ENCODE measurements around the gene LCLAT1.

Gene LCLAT1

GRCh38 chr2:30484995-30485394, 37.9 kb downstream of the LCLAT1 start:
- Histone ChIP-seq H3K79me2 (ENCODE audit: insufficient read depth, low read length) (no peaks in the 10 kb centered on the region), H4K20me1 (ENCODE audit: low read depth, low read length) (0 out of 2 replicates have a peak, but pooled peaks cover 5% of the 10 kb centered on the region), H3K36me3 (ENCODE audit: low read length) (no peaks in the 10 kb centered on the region), H3K27me3 (ENCODE audit: low read length) (no peaks in the 10 kb centered on the region), H3K9me2 (replicated peaks; ENCODE audit: insufficient read depth, low read length) (no peaks in the 10 kb centered on the region), H3K9ac (ENCODE audit: low read length) (no peak overlapping the region), H3K9me3 (ENCODE audit: insufficient read depth, low read length) (no peaks in the 10 kb centered on the region), H2AFZ (ENCODE audit: low read depth, low read length, severe bottlenecking) (no peak overlapping the region), H3K4me3 (ENCODE audit: insufficient read depth, low read length, poor library complexity, severe bottlenecking) (no peak overlapping the region), H3K4me2 (ENCODE audit: low read depth, low read length, poor library complexity, severe bottlenecking) (no peak overlapping the region), H3K27ac (ENCODE audit: low read depth, low read length) (no peak overlapping the region), H3F3A (ENCODE audit: insufficient read depth) (no peaks in the 10 kb centered on the region)
- no peak for TF ChIP-seq EZH2phosphoT487 (conservative IDR thresholded peaks at IDR 0.05; ENCODE audit: low read length)

GRCh38 chr2:30486655-30487054, 39.6 kb downstream of the LCLAT1 start:
- no peaks in the 10 kb centered on the region for H3F3A ChIP-seq (ENCODE audit: insufficient read depth)
- no peaks in the 10 kb centered on the region for H3K27me3 ChIP-seq (ENCODE audit: low read length)
- no peaks in the 10 kb centered on the region for H3K9me3 ChIP-seq (ENCODE audit: insufficient read depth, low read length)
- H2AFZ ChIP-seq (ENCODE audit: low read depth, low read length, severe bottlenecking), result no peak overlapping the region
- no peaks in the 10 kb centered on the region for H3K36me3 ChIP-seq (ENCODE audit: low read length)
- no peak overlapping the region for H3K4me3 ChIP-seq (ENCODE audit: insufficient read depth, low read length, poor library complexity, severe bottlenecking)
- 0 out of 2 replicates have a peak, but pooled peaks cover 5% of the 10 kb centered on the region for H4K20me1 ChIP-seq (ENCODE audit: low read depth, low read length)
- TF ChIP-seq CTCF (IDR thresholded peaks at IDR 0.05; ENCODE audit: insufficient read depth, low read length, poor library complexity, severe bottlenecking) (no peak), EZH2phosphoT487 (conservative IDR thresholded peaks at IDR 0.05; ENCODE audit: low read length) (no peak)
- H3K27ac ChIP-seq (ENCODE audit: low read depth, low read length), result no peak overlapping the region
- no peak overlapping the region for H3K4me2 ChIP-seq (ENCODE audit: low read depth, low read length, poor library complexity, severe bottlenecking)
- no peaks in the 10 kb centered on the region for H3K9me2 ChIP-seq (replicated peaks; ENCODE audit: insufficient read depth, low read length)
- H3K9ac ChIP-seq (ENCODE audit: low read length), result no peak overlapping the region
- no peaks in the 10 kb centered on the region; the same call in 1 of the 2 replicates for H3K79me2 ChIP-seq (ENCODE audit: insufficient read depth, low read length)

- Histone ChIP-seq H2AFZ (ENCODE audit: low read depth, low read length, severe bottlenecking) (no peak overlapping the region), H4K20me1 (ENCODE audit: low read depth, low read length) (0 out of 2 replicates have a peak, but pooled peaks cover 5% of the 10 kb centered on the region), H3F3A (ENCODE audit: insufficient read depth) (no peaks in the 10 kb centered on the region), H3K9me3 (ENCODE audit: insufficient read depth, low read length) (no peaks in the 10 kb centered on the region), H3K9ac (ENCODE audit: low read length) (no peak overlapping the region), H3K4me3 (ENCODE audit: insufficient read depth, low read length, poor library complexity, severe bottlenecking) (no peak overlapping the region), H3K27me3 (ENCODE audit: low read length) (no peaks in the 10 kb centered on the region), H3K79me2 (ENCODE audit: insufficient read depth, low read length) (no peaks in the 10 kb centered on the region; the same call in 1 of the 2 replicates), H3K4me2 (ENCODE audit: low read depth, low read length, poor library complexity, severe bottlenecking) (no peak overlapping the region), H3K27ac (ENCODE audit: low read depth, low read length) (no peak overlapping the region), H3K36me3 (ENCODE audit: low read length) (no peaks in the 10 kb centered on the region), H3K9me2 (replicated peaks; ENCODE audit: insufficient read depth, low read length) (no peaks in the 10 kb centered on the region)
- TF ChIP-seq CTCF (IDR thresholded peaks at IDR 0.05; ENCODE audit: insufficient read depth, low read length, poor library complexity, severe bottlenecking) (no peak), EZH2phosphoT487 (conservative IDR thresholded peaks at IDR 0.05; ENCODE audit: low read length) (no peak)
These were observed 40.6 kb downstream of the LCLAT1 start for GRCh38 chr2:30487603-30488002.

- Histone ChIP-seq H3K27ac (ENCODE audit: low read depth, low read length) (no peak overlapping the region), H4K20me1 (ENCODE audit: low read depth, low read length) (0 out of 2 replicates have a peak, but pooled peaks cover 5% of the 10 kb centered on the region), H3F3A (ENCODE audit: insufficient read depth) (no peaks in the 10 kb centered on the region), H3K36me3 (ENCODE audit: low read length) (no peaks in the 10 kb centered on the region), H3K27me3 (ENCODE audit: low read length) (no peaks in the 10 kb centered on the region), H3K9me2 (replicated peaks; ENCODE audit: insufficient read depth, low read length) (no peaks in the 10 kb centered on the region), H3K79me2 (ENCODE audit: insufficient read depth, low read length) (no peaks in the 10 kb centered on the region; the same call in 1 of the 2 replicates), H3K9ac (ENCODE audit: low read length) (no peak overlapping the region), H3K4me2 (ENCODE audit: low read depth, low read length, poor library complexity, severe bottlenecking) (no peak overlapping the region), H2AFZ (ENCODE audit: low read depth, low read length, severe bottlenecking) (no peak overlapping the region), H3K9me3 (ENCODE audit: insufficient read depth, low read length) (no peaks in the 10 kb centered on the region), H3K4me3 (ENCODE audit: insufficient read depth, low read length, poor library complexity, severe bottlenecking) (no peak overlapping the region)
- no peak for TF ChIP-seq EZH2phosphoT487 (conservative IDR thresholded peaks at IDR 0.05; ENCODE audit: low read length)
- TF ChIP-seq CTCF (IDR thresholded peaks at IDR 0.05; ENCODE audit: insufficient read depth, low read length, poor library complexity, severe bottlenecking), result no peak
These were observed 41.1 kb downstream of the LCLAT1 start for GRCh38 chr2:30488012-30488659.
